ENCODE data around the gene CASP4. TPM values are rescaled to one million over a fixed set of nuclear protein-coding genes. Genes with fewer than 3 reads are reported as not detected.

Gene CASP4
- total and polyA plus RNA-seq, 2 of the 4 experiments (the other 2 are of a cell fraction), result 82.5 to 91.9 TPM

DNA sequence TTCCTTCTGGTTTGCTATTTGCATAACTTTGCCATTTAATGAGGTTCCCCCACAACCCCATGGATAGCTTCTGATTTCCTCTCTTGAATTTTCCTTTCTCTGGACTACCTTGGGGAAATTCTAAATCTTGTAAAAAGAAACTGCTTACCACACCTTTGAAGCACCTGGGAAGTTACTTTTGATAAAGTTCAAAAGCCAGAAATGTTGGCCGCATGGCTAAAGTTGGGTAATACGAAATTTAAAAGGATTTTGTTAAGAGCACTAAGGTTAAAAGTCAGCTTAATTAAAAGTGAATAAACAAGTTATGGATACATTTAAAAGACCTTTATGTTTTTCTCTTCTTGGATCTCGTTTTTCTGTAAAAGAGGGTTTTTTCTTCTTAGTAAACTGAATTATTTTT lies 5.5 kb downstream of the CASP4 start:
- Histone ChIP-seq H3K9ac (ENCODE audit: low read depth, low read length) (no peak overlapping the region), H3K9me3 (ENCODE audit: control insufficient read depth, insufficient read depth, low read length) (0 out of 2 replicates have a peak, but pooled peaks cover 3% of the 10 kb centered on the region), H3K4me2 (ENCODE audit: low read depth, low read length) (no peak overlapping the region), H2BK20ac (ENCODE audit: low read depth, low read length) (no peak overlapping the region), H3K14ac (replicated peaks; ENCODE audit: low read depth, low read length) (no peak overlapping the region), H2AK5ac (ENCODE audit: low read depth, low read length) (no peak overlapping the region), H4K5ac (ENCODE audit: low read depth, low read length) (no peak overlapping the region), H4K20me1 (ENCODE audit: insufficient read depth, low read length) (peaks cover 4% of the 10 kb centered on the region; the same call in 1 of the 2 replicates), H3K27ac (ENCODE audit: insufficient read depth, low read length) (no peak overlapping the region), H3K27me3 (ENCODE audit: control insufficient read depth, insufficient read depth, low read length) (no peaks in the 10 kb centered on the region), H3K9me1 (ENCODE audit: insufficient read depth, low read length) (no peaks in the 10 kb centered on the region), H2AFZ (replicated peaks; ENCODE audit: low read length, poor library complexity) (no peak overlapping the region), H3K23ac (ENCODE audit: low read depth, low read length) (no peak overlapping the region), H4K8ac (ENCODE audit: low read depth in 2 of 2, low read length in 2 of 2) (no peak overlapping the region), H2AK9ac (replicated peaks; ENCODE audit: low read depth, low read length, poor library complexity) (no peak overlapping the region), H2BK15ac (ENCODE audit: low read depth, low read length) (no peak overlapping the region), H2BK120ac (ENCODE audit: low read depth, low read length) (no peak overlapping the region), H3K36me3 (ENCODE audit: control insufficient read depth, insufficient read depth, low read length) (peaks cover 17% of the 10 kb centered on the region), H2BK5ac (ENCODE audit: low read depth, low read length, poor library complexity, severe bottlenecking) (no peak overlapping the region), H3K4me3 (ENCODE audit: insufficient read depth, low read depth, low read length) (no peak overlapping the region), H4K91ac (ENCODE audit: insufficient read depth, low read depth, low read length) (no peak overlapping the region), H3K79me1 (ENCODE audit: low read depth in 1 of 2, low read length in 2 of 2) (peaks cover 21 to 50% of the 10 kb centered on the region in 2 experiments), H3K4ac (ENCODE audit: low read depth, low read length) (no peak overlapping the region), H3K18ac (ENCODE audit: low read depth, low read length) (no peak overlapping the region), H3K4me1 (ENCODE audit: control insufficient read depth, insufficient read depth, low read length) (0 out of 2 replicates have a peak, but pooled peaks cover 3% of the 10 kb centered on the region), H3K56ac (ENCODE audit: extremely low read depth, insufficient read depth, low read length) (no peak overlapping the region)
- BruUV-seq (replicated peaks), result no TSS peak
- ChIA-PET CTCF (no interaction called here), POLR2A (ENCODE audit: unreplicated experiment) (no interaction called here)
- DNase-seq (no peak), ATAC-seq (ENCODE audit: low read depth) (no peak)
- intact Hi-C loops (cut with micrococcal nuclease), result loop anchor here (10.0 kb wide), 1 partner anchor 358 kb away; no protein-coding TSS in a partner anchor
- in situ Hi-C loops (cut with MboI; ENCODE audit: low sequenced_read_pairs), result no loop called here
- dilution Hi-C loops (cut with HindIII; ENCODE audit: low sequenced_read_pairs, unreplicated experiment), result no loop called here
- TF ChIP-seq MXI1 (IDR thresholded peaks at IDR 0.05; ENCODE audit: borderline replicate concordance, low read depth, low read length) (no peak), SMC3 (IDR thresholded peaks at IDR 0.05; ENCODE audit: low read depth, low read length) (no peak), BHLHE40 (IDR thresholded peaks at IDR 0.05; ENCODE audit: low read depth, low read length) (no peak), RAD21 (IDR thresholded peaks at IDR 0.05; ENCODE audit: low read length) (no peak), POLR2A (IDR thresholded peaks at IDR 0.05; ENCODE audit: low read depth, low read length) (no peak), MAFK (IDR thresholded peaks at IDR 0.05; ENCODE audit: low read depth, low read length) (no peak), FOS (IDR thresholded peaks at IDR 0.05; ENCODE audit: low read depth, low read length) (no peak), RCOR1 (IDR thresholded peaks at IDR 0.05; ENCODE audit: insufficient replicate concordance, low read length) (no peak), NFE2L2 (IDR thresholded peaks at IDR 0.05; ENCODE audit: low read depth, low read length) (no peak), CHD1 (IDR thresholded peaks at IDR 0.05; ENCODE audit: low read depth, low read length) (no peak), CEBPB (IDR thresholded peaks at IDR 0.05; ENCODE audit: low read depth, low read length) (no peak), RFX5 (IDR thresholded peaks at IDR 0.05; ENCODE audit: low read depth, low read length) (no peak), MAZ (IDR thresholded peaks at IDR 0.05; ENCODE audit: borderline replicate concordance, low read depth, low read length) (no peak)
- TF ChIP-seq, protein P1, sequence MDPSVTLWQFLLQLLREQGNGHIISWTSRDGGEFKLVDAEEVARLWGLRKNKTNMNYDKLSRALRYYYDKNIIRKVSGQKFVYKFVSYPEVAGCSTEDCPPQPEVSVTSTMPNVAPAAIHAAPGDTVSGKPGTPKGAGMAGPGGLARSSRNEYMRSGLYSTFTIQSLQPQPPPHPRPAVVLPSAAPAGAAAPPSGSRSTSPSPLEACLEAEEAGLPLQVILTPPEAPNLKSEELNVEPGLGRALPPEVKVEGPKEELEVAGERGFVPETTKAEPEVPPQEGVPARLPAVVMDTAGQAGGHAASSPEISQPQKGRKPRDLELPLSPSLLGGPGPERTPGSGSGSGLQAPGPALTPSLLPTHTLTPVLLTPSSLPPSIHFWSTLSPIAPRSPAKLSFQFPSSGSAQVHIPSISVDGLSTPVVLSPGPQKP (IDR thresholded peaks at IDR 0.05; ENCODE audit: borderline replicate concordance, low read depth, low read length), result no peak
- TF ChIP-seq, protein P2, sequence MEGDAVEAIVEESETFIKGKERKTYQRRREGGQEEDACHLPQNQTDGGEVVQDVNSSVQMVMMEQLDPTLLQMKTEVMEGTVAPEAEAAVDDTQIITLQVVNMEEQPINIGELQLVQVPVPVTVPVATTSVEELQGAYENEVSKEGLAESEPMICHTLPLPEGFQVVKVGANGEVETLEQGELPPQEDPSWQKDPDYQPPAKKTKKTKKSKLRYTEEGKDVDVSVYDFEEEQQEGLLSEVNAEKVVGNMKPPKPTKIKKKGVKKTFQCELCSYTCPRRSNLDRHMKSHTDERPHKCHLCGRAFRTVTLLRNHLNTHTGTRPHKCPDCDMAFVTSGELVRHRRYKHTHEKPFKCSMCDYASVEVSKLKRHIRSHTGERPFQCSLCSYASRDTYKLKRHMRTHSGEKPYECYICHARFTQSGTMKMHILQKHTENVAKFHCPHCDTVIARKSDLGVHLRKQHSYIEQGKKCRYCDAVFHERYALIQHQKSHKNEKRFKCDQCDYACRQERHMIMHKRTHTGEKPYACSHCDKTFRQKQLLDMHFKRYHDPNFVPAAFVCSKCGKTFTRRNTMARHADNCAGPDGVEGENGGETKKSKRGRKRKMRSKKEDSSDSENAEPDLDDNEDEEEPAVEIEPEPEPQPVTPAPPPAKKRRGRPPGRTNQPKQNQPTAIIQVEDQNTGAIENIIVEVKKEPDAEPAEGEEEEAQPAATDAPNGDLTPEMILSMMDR (conservative IDR thresholded peaks at IDR 0.05; ENCODE audit: low read depth, low read length), result no peak
- TF ChIP-seq, protein P3, sequence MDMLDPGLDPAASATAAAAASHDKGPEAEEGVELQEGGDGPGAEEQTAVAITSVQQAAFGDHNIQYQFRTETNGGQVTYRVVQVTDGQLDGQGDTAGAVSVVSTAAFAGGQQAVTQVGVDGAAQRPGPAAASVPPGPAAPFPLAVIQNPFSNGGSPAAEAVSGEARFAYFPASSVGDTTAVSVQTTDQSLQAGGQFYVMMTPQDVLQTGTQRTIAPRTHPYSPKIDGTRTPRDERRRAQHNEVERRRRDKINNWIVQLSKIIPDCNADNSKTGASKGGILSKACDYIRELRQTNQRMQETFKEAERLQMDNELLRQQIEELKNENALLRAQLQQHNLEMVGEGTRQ (IDR thresholded peaks at IDR 0.05; ENCODE audit: low read depth, low read length), result no peak
- WGBS, 2 experiments (ENCODE audit: extremely low coverage in 2 of 2, insufficient read length in 1 of 2), result no CpG with 5 or more reads among the region's 3 CpGs
